GM21786 (cell line): Measurements from ENCODE around the gene TRIM41.
"Not testable (repeated sequence)": the region's sequence is repeated elsewhere in the genome, so short reads cannot be mapped to it uniquely, and the experiment has no call there.

Experiments
- ATAC-seq: cut with Tn5 transposase; IDR thresholded peaks from one replicate; pipeline ENCODE4 v1.9.1; 2021; ENCODE audit not compliant: unreplicated experiment

The TRIM41 gene

GRCh38 chr5:181282874-181283273 lies 59.8 kb downstream of the TRIM41 start:
- no peak for ATAC-seq

- ATAC-seq: no peak
These were observed 60.3 kb downstream of the TRIM41 start for GRCh38 chr5:181283347-181283746.

DNA sequence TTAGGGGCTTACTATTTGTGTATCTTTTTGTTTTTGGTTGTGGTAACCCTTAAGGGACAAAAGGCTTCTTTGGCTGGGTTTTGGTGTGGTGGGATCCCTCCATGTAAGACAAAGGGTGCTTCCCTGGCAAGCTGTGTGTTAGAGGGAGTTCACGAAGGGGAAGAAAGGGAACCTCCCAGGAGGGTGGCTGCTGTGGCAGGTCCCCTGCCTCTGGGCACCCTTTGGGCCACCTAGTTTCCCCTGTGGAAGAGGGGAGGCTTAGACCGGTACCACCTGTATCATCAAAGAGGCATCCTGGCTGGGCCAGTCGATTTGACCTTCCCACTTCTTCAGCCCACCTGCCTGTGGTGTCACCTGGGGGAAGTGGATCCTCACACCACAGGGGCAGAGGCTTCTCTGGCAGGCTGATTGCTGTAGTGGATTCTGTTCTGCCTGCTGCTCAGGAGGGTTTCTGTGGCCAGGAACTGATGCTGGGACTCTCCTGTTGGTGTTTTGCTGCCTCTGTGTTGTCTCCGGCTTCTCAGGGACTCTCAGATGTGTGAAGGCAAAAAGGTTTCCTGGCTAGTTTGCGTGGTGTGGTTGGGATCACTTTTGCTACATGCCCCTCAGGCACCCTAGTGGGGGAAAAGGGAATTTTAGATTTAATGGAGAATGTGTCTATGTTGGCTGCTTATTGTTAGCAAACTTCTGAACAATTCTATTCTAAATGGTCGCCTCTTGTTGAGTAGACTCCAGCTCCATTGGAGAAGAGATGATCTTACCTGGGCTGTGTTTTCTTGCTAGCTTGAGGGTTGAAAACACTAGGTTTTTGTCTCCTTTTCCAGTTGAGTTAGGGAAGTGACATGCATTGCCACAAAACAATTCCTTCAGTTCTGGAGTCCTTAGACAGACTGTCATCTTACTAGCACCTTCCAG lies 61.0 kb downstream of the TRIM41 start:
- ATAC-seq: not testable (repeated sequence)
